DMS153 treated with DMSO at 0.1 percent for 48 hours (cell line): ENCODE data around the gene MBTPS2.

Source experiments
- DNase-seq: peaks from one replicate; lab custom pipeline; 2025; ENCODE audit not compliant: unreplicated experiment; lab: John Stamatoyannopoulos, UW

MBTPS2 gene

DNA sequence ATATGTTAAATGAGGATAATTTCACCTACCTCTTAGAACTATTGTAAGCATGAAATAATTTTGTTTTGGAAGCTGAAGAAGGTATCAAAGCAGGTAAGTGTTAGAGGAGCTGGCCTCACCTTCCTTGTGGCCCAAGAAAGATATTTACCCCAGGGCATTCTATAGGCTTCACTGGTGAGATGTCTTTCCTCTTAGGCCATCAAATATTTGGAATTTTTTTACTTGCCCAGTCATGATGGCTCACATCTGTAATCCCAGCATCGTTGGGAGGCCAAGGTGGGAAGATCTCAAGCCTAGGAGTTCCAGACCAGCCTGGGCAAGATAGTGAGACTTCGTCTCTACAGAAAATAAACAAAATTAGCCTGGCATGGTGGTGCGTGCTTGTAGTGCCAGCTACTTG, 95.0 kb downstream of the MBTPS2 start:
- no peak for DNase-seq
